ENCODE measurements around the gene UPK1B. TPM values are rescaled to one million over a fixed set of nuclear protein-coding genes. Genes with fewer than 3 reads are reported as not detected.
"Not testable (repeated sequence)": the region's sequence is repeated elsewhere in the genome, so short reads cannot be mapped to it uniquely, and the experiment has no call there.

UPK1B gene
- total RNA-seq (2022) (26.9 and 32.8 TPM in 2 replicates), Bru-seq, nascent RNA (percentile 60 among the genes with signal in this experiment), BruChase-seq, experiment 1, labeled RNA remaining after a 6-hour chase (percentile 64 among the genes with signal in this experiment), BruChase-seq, experiment 2, labeled RNA remaining after a 2-hour chase (percentile 48 among the genes with signal in this experiment)
- long read RNA-seq, transcript UPK1B-201 (8 exons, 2,118 nt) = major isoform, 55 of 74 reads
- long read RNA-seq, partial matches to known transcripts = 3 of 74 reads
- long read RNA-seq, other reads (novel, unspliced or antisense) = 16 of 74 reads

GRCh38 chr3:119173325-119173724, at the start of gene UPK1B:
UPK1B (plus strand) TSS chr3:119173598; CDS start chr3:119186742, 13,144 bp downstream.
- peaks cover 8% of the 10 kb centered on the region for H3K36me3 Mint-ChIP-seq (ENCODE audit: insufficient read depth, unreplicated experiment)
- H3K4me3 Mint-ChIP-seq (ENCODE audit: low read depth, unreplicated experiment) = peak within 1 kb of the TSS; percentile 32
- peaks cover 3% of the 10 kb centered on the region for H3K9me3 Mint-ChIP-seq (ENCODE audit: low read depth, unreplicated experiment)
- peaks cover 45% of the 10 kb centered on the region for H3K4me1 Mint-ChIP-seq (ENCODE audit: low read depth, unreplicated experiment)
- TF ChIP-seq CTCF (IDR thresholded peaks at IDR 0.05; ENCODE audit: unreplicated experiment) = no peak
- intact Hi-C loops (cut with micrococcal nuclease; ENCODE audit: unreplicated experiment) = no loop called here
- no TSS peak for BruUV-seq (replicated peaks)
- CTCF ChIA-PET = interaction anchor here (0.9 kb wide), 1 partner anchor 10 kb away, joined by 3 read pairs; no protein-coding TSS in a partner anchor
- H3K27me3 Mint-ChIP-seq (ENCODE audit: unreplicated experiment) = no peaks in the 10 kb centered on the region
- no peak within 1 kb of the TSS for H3K27ac Mint-ChIP-seq (ENCODE audit: unreplicated experiment)
- peak; percentile 33 for DNase-seq

GRCh38 chr3:119125342-119125741, 48.1 kb upstream of the UPK1B start:
- Mint-ChIP-seq H3K4me3 (ENCODE audit: low read depth, unreplicated experiment) (no peak overlapping the region), H3K4me1 (ENCODE audit: low read depth, unreplicated experiment) (no peaks in the 10 kb centered on the region), H3K27me3 (ENCODE audit: unreplicated experiment) (no peaks in the 10 kb centered on the region), H3K9me3 (ENCODE audit: low read depth, unreplicated experiment) (peaks cover 2% of the 10 kb centered on the region), H3K36me3 (ENCODE audit: insufficient read depth, unreplicated experiment) (no peaks in the 10 kb centered on the region), H3K27ac (ENCODE audit: unreplicated experiment) (no peak overlapping the region)
- BruUV-seq (replicated peaks) = no TSS peak
- CTCF ChIA-PET = no interaction called here
- no peak for DNase-seq
- intact Hi-C loops (cut with micrococcal nuclease; ENCODE audit: unreplicated experiment) = no loop called here
- TF ChIP-seq CTCF (IDR thresholded peaks at IDR 0.05; ENCODE audit: unreplicated experiment) = no peak

- H3K27me3 Mint-ChIP-seq (ENCODE audit: unreplicated experiment) = no peaks in the 10 kb centered on the region
- intact Hi-C loops (cut with micrococcal nuclease; ENCODE audit: unreplicated experiment) = no loop called here
- no peak for DNase-seq
- CTCF ChIA-PET = no interaction called here
- no TSS peak for BruUV-seq (replicated peaks)
- no peaks in the 10 kb centered on the region for H3K36me3 Mint-ChIP-seq (ENCODE audit: insufficient read depth, unreplicated experiment)
- no peaks in the 10 kb centered on the region for H3K4me1 Mint-ChIP-seq (ENCODE audit: low read depth, unreplicated experiment)
- no peak for TF ChIP-seq CTCF (IDR thresholded peaks at IDR 0.05; ENCODE audit: unreplicated experiment)
- peaks cover 2% of the 10 kb centered on the region for H3K9me3 Mint-ChIP-seq (ENCODE audit: low read depth, unreplicated experiment)
- no peak overlapping the region for H3K4me3 Mint-ChIP-seq (ENCODE audit: low read depth, unreplicated experiment)
- no peak overlapping the region for H3K27ac Mint-ChIP-seq (ENCODE audit: unreplicated experiment)
Observed at GRCh38 chr3:119125742-119126504, 47.5 kb upstream of the UPK1B start.

GRCh38 chr3:119130291-119130690, 43.1 kb upstream of the UPK1B start:
- DNase-seq; H3K27me3 Mint-ChIP-seq (ENCODE audit: unreplicated experiment); H3K9me3 Mint-ChIP-seq (ENCODE audit: low read depth, unreplicated experiment); CTCF ChIA-PET; BruUV-seq (replicated peaks); H3K4me1 Mint-ChIP-seq (ENCODE audit: low read depth, unreplicated experiment); H3K27ac Mint-ChIP-seq (ENCODE audit: unreplicated experiment); intact Hi-C loops (cut with micrococcal nuclease; ENCODE audit: unreplicated experiment); H3K36me3 Mint-ChIP-seq (ENCODE audit: insufficient read depth, unreplicated experiment); H3K4me3 Mint-ChIP-seq (ENCODE audit: low read depth, unreplicated experiment): not testable (repeated sequence)

- H3K4me3 Mint-ChIP-seq (ENCODE audit: low read depth, unreplicated experiment); CTCF ChIA-PET; H3K27ac Mint-ChIP-seq (ENCODE audit: unreplicated experiment); H3K27me3 Mint-ChIP-seq (ENCODE audit: unreplicated experiment); DNase-seq; H3K9me3 Mint-ChIP-seq (ENCODE audit: low read depth, unreplicated experiment); H3K4me1 Mint-ChIP-seq (ENCODE audit: low read depth, unreplicated experiment); intact Hi-C loops (cut with micrococcal nuclease; ENCODE audit: unreplicated experiment); H3K36me3 Mint-ChIP-seq (ENCODE audit: insufficient read depth, unreplicated experiment); BruUV-seq (replicated peaks): not testable (repeated sequence)
Observed at GRCh38 chr3:119132291-119132690, 41.1 kb upstream of the UPK1B start.

GRCh38 chr3:119139360-119139759, 34.0 kb upstream of the UPK1B start:
- H3K27me3 Mint-ChIP-seq (ENCODE audit: unreplicated experiment); DNase-seq; H3K36me3 Mint-ChIP-seq (ENCODE audit: insufficient read depth, unreplicated experiment); H3K4me1 Mint-ChIP-seq (ENCODE audit: low read depth, unreplicated experiment); BruUV-seq (replicated peaks); H3K4me3 Mint-ChIP-seq (ENCODE audit: low read depth, unreplicated experiment); H3K27ac Mint-ChIP-seq (ENCODE audit: unreplicated experiment); H3K9me3 Mint-ChIP-seq (ENCODE audit: low read depth, unreplicated experiment); intact Hi-C loops (cut with micrococcal nuclease; ENCODE audit: unreplicated experiment); CTCF ChIA-PET: not testable (repeated sequence)

Data from Calu3 (cell line).